Naive B cell (primary cell): ENCODE measurements around the gene PPP4C. TPM values are rescaled to one million over a fixed set of nuclear protein-coding genes. Genes with fewer than 3 reads are reported as not detected.
"Not testable (repeated sequence)": the region's sequence is repeated elsewhere in the genome, so short reads cannot be mapped to it uniquely, and the experiment has no call there.

Experiments
- ATAC-seq, 2 donors: fragments of 150-1000 bp; cut with Tn5 transposase; 2 replicates each; pipeline ENCODE4 v1.10.0; 2021; ENCODE audit warnings: low read depth in 2 of 2, mild to moderate bottlenecking in 2 of 2, moderate library complexity in 2 of 2
- DNase-seq: peaks from one replicate; pipeline ENCODE4 v3.0.0; 2022
- H3K27ac Mint-ChIP-seq, 6 donors: one replicate each; pipeline ENCODE4 v1.8.0; 2020 to 2022; ENCODE audit warnings: mild to moderate bottlenecking in 6 of 6, mixed read lengths in 6 of 6, moderate library complexity in 5 of 6, inconsistent platforms in 2 of 6
- H3K27me3 Mint-ChIP-seq, 3 donors: one replicate each; pipeline ENCODE4 v1.8.0; 2021 to 2022; ENCODE audit warnings: mixed read lengths in 3 of 3, mild to moderate bottlenecking in 1 of 3
- H3K36me3 Mint-ChIP-seq, 2 donors: one replicate each; pipeline ENCODE4 v1.8.0; 2020 to 2022; ENCODE audit warnings: mixed read lengths in 2 of 2, inconsistent platforms in 1 of 2, mild to moderate bottlenecking in 1 of 2
- H3K4me1 Mint-ChIP-seq, 3 donors: one replicate each; pipeline ENCODE4 v1.8.0; 2020 to 2022; ENCODE audit warnings: mixed read lengths in 3 of 3, inconsistent platforms in 1 of 3, mild to moderate bottlenecking in 1 of 3, moderate library complexity in 1 of 3
- H3K4me3 Mint-ChIP-seq, 8 donors: one replicate each; pipeline ENCODE4 v1.8.0; 2020 to 2022; ENCODE audit warnings: mild to moderate bottlenecking in 8 of 8, mixed read lengths in 8 of 8, moderate library complexity in 8 of 8, inconsistent platforms in 2 of 8
- H3K9me3 Mint-ChIP-seq, 7 donors: one replicate each; pipeline ENCODE4 v1.8.0; 2020 to 2022; ENCODE audit warnings: mixed read lengths in 7 of 7, mild to moderate bottlenecking in 5 of 7, inconsistent platforms in 2 of 7, moderate library complexity in 1 of 7
- polyA plus RNA-seq, 6 donors: library from polyadenylated mRNA; unstranded; fragments of 300-500 nt; fragmentation: Illumina TruSeq; gene quantifications; one replicate each; pipeline ENCODE4 v1.2.3, GENCODE V29; 2021; ENCODE audit warnings: low read depth in 6 of 6

Gene PPP4C
- polyA plus RNA-seq: 100 to 1,000 TPM; 180 to 273 (median 206) TPM

DNA sequence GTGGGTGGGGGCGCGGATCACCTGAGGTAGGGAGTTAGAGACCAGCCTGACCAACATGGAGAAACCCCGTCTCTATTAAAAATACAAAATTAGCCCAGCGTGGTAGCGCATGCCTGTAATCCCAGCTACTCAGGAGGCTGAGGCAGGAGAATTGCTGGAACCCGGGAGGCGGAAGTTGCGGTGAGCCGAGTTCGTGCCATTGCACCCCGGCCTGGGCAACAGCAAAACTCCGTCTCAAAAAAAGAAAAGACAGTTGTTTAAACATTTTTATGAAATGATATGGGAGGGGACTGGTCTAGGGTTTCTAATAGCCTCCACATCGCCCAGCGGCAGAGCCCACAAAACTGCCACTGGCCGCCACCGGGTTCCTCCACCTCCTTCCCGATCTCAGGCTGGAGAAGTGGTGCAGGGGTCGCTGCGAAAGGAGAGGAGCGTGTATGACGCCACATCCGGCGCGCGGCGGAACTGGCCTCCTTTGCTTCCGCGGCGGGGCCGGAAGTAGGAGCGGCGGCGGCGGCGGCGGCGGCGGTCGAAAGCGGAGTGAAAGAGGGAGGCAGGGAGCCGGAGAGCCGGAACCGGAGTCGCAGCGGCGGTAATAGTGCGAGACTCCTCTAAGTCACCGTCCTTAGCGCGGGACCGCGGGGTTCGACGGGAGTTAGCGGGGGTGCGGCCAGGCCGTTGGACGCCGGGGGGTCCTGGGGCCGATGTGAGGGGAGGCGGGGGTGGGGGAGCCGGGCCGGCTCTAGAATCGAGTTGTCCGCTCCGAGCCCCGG is at the start of gene PPP4C:
Gene PPP4C, plus strand, starts transcription at position 492 of the 773 bp plus-strand sequence. CDS start 384 bp downstream, outside the sequence.
- Mint-ChIP-seq H3K27me3 (no peaks in the 10 kb centered on the region), H3K36me3 (peaks cover 0 to 7% of the 10 kb centered on the region in 2 donors), H3K4me1 (peaks cover 27 to 41% (median 27%) of the 10 kb centered on the region in 3 donors), H3K9me3 (no peaks in the 10 kb centered on the region), H3K4me3 (peak within 1 kb of the TSS; percentile 86 to 99 (median 96)), H3K27ac (peak within 1 kb of the TSS; percentile 93 to 97 (median 96))
- peak; percentile 89 for DNase-seq
- ATAC-seq: peak; percentile 95 to 97

DNA sequence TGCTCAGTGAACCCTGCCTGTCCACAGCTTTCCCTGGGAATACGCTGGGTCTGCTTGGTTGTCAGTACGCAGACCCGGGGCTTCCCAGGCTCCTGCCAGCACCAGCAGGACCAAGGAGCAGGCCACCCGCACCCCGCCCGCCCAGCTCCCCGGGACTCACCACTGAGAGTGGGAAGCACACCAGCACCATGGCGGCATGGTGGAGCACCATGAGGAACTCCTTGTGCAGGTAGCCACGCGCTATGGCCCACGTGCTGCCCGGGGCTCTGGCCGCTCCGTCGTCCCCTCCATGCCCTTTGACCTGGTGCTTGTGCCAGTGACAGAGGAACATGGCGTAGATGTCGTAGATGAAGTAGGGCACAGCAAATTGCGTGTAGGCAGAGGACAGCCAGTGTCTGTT is 49.3 kb upstream of the PPP4C start:
- no peak overlapping the region for H3K27ac Mint-ChIP-seq
- no peak for DNase-seq
- H3K36me3 Mint-ChIP-seq: peaks cover 0 to 15% of the 10 kb centered on the region in 2 donors
- H3K4me1 Mint-ChIP-seq: peaks cover 8 to 28% (median 12%) of the 10 kb centered on the region in 3 donors
- no peak overlapping the region for H3K4me3 Mint-ChIP-seq
- peaks cover 0 to 1% (median 0%) of the 10 kb centered on the region in 7 donors for H3K9me3 Mint-ChIP-seq
- no peak for ATAC-seq
- H3K27me3 Mint-ChIP-seq: peaks cover 32 to 65% (median 50%) of the 10 kb centered on the region in 3 donors

DNA sequence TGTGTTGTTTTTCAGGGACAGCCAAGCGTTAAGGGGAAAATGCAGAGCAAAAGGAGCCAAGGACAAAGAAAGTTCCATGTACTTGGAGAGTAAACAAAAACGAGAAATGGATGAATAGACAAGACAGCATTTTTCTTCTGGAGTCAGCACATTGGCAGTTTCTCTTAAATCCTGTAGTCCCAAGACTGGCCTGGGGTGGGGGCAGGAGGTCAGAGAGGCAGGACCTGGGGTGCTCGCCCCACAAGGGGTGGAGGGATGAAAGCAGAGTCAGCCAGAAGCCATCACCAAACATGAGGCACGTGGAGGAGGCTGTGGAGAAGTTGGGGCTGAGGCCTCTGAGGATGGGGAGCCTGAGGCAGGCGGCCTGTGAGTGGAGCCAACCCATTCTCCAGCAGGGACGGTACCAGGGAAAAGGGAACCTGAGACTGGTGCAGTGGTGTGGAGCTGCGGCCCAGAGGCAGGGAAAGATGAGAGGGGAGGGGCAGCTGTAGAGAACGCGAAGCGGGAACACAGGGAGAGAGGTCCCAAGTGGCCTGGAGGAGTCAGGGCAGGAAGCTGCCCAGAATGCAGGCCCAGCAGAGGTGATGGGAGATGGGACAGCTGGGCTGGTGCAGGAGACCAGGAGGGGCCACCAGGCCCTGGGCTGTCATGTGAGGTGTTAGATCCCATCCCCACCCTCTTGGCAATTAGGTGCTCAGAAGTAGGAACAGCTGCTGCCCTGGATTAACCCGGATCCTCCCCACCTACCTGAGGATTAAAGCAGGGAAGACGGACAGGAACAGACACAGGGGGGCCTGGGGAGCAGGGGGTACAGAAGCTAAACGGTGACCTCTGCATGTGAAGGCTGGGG is 48.0 kb upstream of the PPP4C start:
- peaks cover 40 to 77% (median 61%) of the 10 kb centered on the region in 3 donors for H3K27me3 Mint-ChIP-seq
- peaks cover 0 to 1% (median 0%) of the 10 kb centered on the region in 7 donors for H3K9me3 Mint-ChIP-seq
- peaks cover 0 to 15% of the 10 kb centered on the region in 2 donors for H3K36me3 Mint-ChIP-seq
- ATAC-seq: no peak
- H3K4me1 Mint-ChIP-seq: peaks cover 9 to 32% (median 13%) of the 10 kb centered on the region in 3 donors
- no peak overlapping the region for H3K27ac Mint-ChIP-seq
- DNase-seq: no peak
- peak overlapping the region in 2 of 8 donors; percentile 22 to 35 for H3K4me3 Mint-ChIP-seq

DNA sequence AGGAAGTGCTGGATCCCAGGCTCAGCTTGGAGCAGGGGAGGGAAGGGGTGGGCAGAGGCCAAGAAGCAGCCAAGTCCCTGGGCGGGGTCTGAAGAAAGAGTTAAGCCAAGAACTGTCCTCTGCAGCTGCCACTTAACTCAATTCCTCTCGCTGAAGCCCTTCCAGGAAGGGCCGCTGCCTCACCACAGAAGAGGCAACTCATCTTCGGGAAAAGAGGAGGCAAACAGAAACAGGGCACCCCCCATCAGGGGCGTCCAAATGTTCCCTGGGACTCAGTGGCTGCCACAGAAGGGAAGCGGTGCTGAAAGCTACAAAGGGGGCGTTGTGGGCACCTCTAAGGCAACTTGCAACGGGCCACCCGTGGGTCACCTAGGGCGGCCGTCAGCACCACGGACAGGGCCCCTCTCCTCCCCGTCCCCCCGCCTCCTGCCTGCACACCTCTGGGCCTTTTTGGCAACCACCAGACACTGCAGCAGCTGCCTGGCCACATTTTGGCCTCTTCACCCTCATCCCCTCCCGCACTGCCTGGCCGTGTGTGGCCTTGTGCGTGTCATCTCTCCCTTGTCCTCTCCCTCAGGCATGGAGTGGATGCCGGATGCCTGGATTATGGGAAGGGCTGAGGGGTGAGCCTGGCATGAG is 47.2 kb upstream of the PPP4C start:
- Mint-ChIP-seq H3K9me3 (peaks cover 0 to 1% (median 0%) of the 10 kb centered on the region in 7 donors), H3K4me3 (no peak overlapping the region), H3K36me3 (peaks cover 0 to 15% of the 10 kb centered on the region in 2 donors), H3K27ac (no peak overlapping the region), H3K27me3 (peaks cover 44 to 74% (median 61%) of the 10 kb centered on the region in 3 donors), H3K4me1 (peaks cover 9 to 32% (median 13%) of the 10 kb centered on the region in 3 donors)
- ATAC-seq: peak; percentile 21 to 25
- no peak for DNase-seq

DNA sequence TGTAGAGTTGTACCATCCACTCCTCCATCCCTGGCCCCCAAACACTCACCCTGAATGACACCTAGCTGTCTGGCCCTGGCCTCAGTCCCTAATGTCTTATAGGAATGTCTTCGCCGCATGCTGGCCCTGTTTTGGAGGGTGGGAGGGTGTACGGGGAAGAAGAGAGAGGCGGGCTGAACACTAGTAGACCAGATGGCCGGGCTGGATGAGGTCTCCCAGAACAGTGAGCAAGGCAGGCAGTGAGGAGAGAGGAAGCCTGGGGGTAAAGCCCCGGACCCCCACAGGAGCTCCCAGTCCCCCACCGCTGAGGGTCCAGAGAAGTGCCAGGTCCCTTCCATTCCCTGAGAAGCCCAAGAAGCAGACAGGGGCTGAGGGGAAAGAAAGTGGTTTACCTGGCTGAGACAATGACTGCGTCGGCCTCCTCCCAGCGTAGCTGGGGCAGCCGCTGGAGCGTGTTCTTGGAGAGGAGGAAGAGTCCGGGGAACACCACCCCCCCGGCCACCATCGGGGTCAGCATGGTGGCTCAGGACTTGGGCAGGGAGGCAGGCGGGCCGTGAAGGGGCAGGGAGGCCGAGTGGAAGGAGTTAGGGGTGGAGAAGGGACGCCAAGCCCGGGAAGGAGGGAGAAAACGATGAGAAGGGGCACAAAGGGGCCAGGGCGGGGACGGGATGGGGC is 45.6 kb upstream of the PPP4C start:
- peaks cover 52 to 77% (median 71%) of the 10 kb centered on the region in 3 donors for H3K27me3 Mint-ChIP-seq
- peaks cover 0 to 15% of the 10 kb centered on the region in 2 donors for H3K36me3 Mint-ChIP-seq
- ATAC-seq (no peak), DNase-seq (no peak)
- H3K9me3 Mint-ChIP-seq: peaks cover 0 to 1% (median 0%) of the 10 kb centered on the region in 7 donors
- H3K4me3 Mint-ChIP-seq: peak overlapping the region in 4 of 8 donors; percentile 29 to 73 (median 54)
- H3K4me1 Mint-ChIP-seq: peaks cover 9 to 32% (median 13%) of the 10 kb centered on the region in 3 donors
- no peak overlapping the region for H3K27ac Mint-ChIP-seq

DNA sequence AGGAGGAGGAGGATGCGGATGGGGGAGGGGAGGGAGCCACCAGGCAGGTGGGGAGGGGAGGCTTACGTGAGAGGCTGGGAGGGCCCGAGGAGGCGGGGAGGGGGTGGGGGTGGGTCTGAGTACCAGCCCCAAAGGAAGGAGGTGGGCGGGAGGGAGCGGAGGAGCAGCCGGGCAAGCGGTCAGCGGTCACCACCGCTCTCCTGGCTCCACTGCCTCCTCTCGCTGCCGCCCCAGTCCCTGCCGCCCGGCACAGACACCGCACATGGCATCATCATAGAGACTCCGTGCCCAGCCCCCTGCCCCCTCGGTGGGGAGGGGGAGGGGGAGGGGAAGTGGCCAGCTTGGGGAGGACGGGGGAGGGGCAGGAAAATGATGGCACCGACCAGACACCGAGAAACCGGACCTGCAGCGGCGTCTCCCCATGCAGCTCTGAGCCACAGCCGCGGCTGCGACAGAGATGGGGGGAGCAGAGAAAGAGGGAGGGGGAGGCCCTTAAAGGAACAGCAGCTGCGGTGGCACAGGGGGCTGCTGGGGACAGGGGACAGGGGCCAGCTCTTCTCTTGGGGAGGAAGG is 44.9 kb upstream of the PPP4C start, which contains the start of gene TLCD3B:
Gene TLCD3B, minus strand, starts transcription at position 431 of the 573 bp plus-strand sequence. CDS start 744 bp downstream, outside the sequence.
- peaks cover 52 to 79% (median 78%) of the 10 kb centered on the region in 3 donors for H3K27me3 Mint-ChIP-seq
- ATAC-seq (peak; percentile 18 to 32), DNase-seq (no peak)
- peak within 1 kb of the TSS in 7 of 8 donors; percentile 25 to 73 (median 53) for H3K4me3 Mint-ChIP-seq
- H3K27ac Mint-ChIP-seq: no peak within 1 kb of the TSS
- H3K36me3 Mint-ChIP-seq: peaks cover 0 to 15% of the 10 kb centered on the region in 2 donors
- peaks cover 0 to 1% (median 0%) of the 10 kb centered on the region in 7 donors for H3K9me3 Mint-ChIP-seq
- peaks cover 9 to 32% (median 13%) of the 10 kb centered on the region in 3 donors for H3K4me1 Mint-ChIP-seq

DNA sequence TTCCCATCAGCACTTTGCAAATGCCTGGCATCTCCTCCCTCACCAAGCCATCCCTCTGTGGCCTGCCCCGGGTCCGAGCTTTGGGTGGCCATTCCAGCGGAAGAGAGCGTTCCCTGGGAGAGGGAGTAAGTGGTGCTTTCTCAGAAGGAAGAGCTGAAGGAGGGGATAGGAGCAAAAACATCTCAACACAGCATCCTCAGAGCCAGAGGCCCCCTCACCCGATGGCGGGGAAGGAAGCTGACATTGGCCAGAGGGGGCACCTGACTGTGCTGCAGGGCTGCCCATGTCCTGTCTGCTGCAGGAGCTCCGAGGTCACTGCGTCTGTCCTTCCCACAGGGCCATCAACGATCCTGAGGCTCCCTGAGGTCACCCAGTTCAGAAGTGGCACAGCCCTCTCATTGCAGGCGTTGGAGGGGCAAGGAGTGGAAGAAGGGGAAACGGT is 44.3 kb upstream of the PPP4C start:
- Mint-ChIP-seq H3K9me3 (peaks cover 0 to 1% (median 0%) of the 10 kb centered on the region in 7 donors), H3K4me1 (peaks cover 9 to 32% (median 13%) of the 10 kb centered on the region in 3 donors), H3K27me3 (peaks cover 51 to 76% (median 75%) of the 10 kb centered on the region in 3 donors), H3K36me3 (peaks cover 0 to 15% of the 10 kb centered on the region in 2 donors), H3K27ac (no peak overlapping the region), H3K4me3 (peak overlapping the region in 3 of 8 donors; percentile 18 to 57 (median 25))
- ATAC-seq: no peak
- no peak for DNase-seq

DNA sequence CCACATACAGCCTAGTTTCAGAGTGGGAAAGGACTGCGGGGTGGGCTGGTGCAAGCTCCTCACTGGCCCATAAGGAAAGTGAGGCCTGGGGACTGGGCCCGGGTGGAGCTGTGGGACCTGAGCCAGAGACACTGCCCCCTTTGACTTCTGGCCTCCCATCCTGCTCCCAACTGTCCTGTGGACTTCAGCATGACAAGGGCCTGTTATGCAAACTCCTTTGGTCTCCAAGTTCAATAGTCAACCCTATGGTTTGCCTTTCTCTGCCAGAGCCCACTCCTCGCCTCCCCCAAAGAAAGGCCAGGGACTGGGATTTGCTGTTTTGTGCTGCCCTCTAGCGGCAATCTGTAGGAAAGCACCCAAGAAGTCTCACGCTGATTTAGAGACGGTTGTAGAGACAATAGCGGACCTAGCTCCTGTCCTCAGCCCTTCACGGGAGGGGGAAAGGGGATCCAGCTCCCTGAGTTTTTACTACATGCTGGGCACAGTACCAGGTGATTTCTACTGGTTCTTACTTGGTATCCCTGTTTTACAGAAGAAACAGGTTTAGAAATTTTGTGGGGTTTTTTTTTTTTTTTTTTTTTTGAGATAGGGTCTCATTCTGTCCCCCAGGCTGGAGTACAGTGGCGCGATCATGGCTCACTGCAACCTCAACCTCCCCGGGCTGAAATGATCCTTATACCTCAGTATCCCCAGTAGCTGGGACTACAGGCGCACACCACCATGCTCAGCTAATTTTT is 43.5 kb upstream of the PPP4C start:
- DNase-seq: peak; percentile 62
- Mint-ChIP-seq H3K4me1 (peaks cover 9 to 32% (median 13%) of the 10 kb centered on the region in 3 donors), H3K36me3 (peaks cover 0 to 10% of the 10 kb centered on the region in 2 donors), H3K4me3 (peak overlapping the region in 2 of 8 donors; percentile 36 to 53), H3K27ac (no peak overlapping the region), H3K9me3 (peaks cover 0 to 1% (median 0%) of the 10 kb centered on the region in 7 donors), H3K27me3 (peaks cover 44 to 69% (median 67%) of the 10 kb centered on the region in 3 donors)
- ATAC-seq: peak; percentile 58 to 70

DNA sequence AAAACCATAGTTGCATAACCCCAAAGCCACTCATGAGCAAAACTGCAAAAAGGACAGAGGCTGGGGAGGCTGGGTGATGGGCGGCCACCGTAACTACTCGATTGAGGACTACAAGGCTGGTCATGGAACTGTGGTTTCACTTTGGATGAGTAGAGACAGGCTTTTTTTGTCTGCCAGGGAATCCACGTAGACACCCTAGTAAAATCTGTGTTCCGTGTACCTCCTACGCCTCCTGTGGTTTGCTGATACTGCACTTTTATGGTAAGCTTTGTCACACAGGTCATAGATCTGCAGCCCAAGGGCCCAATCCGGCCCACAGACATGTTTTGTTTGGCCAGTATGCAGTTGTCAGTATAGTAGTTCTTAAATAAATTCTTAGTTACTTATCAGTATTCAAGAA is 42.5 kb upstream of the PPP4C start:
- Mint-ChIP-seq H3K36me3 (no peaks in the 10 kb centered on the region), H3K4me3 (no peak overlapping the region), H3K4me1 (peaks cover 9 to 27% (median 13%) of the 10 kb centered on the region in 3 donors), H3K27me3 (peaks cover 35 to 58% (median 57%) of the 10 kb centered on the region in 3 donors), H3K9me3 (peaks cover 0 to 1% (median 0%) of the 10 kb centered on the region in 7 donors), H3K27ac (no peak overlapping the region)
- DNase-seq: no peak
- ATAC-seq: no peak

DNA sequence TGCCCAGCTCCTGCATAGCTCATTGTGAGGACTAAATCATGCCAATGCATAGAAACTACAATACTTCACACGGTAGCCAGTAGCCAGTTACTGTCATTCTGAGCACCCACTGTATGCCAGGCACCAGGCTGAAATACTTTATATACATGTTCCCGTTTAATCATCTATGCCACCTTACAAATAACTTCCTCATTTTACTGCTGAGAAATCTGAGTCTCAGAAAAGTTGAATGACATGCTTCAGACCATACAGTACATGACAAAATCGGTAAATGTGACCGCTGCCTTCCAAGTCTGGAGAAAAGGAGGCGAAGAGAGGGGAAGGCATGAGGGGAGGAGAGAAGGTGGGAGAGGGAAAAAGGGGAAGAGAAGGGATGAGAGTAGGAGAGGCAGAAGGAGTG is 35.6 kb upstream of the PPP4C start:
- H3K27me3 Mint-ChIP-seq: peaks cover 0 to 12% (median 7%) of the 10 kb centered on the region in 3 donors
- H3K9me3 Mint-ChIP-seq: no peaks in the 10 kb centered on the region
- peaks cover 6 to 7% (median 6%) of the 10 kb centered on the region in 3 donors for H3K4me1 Mint-ChIP-seq
- no peaks in the 10 kb centered on the region for H3K36me3 Mint-ChIP-seq
- DNase-seq: peak; percentile 23
- peak; percentile 85 to 94 for ATAC-seq
- H3K4me3 Mint-ChIP-seq: peak overlapping the region in 4 of 8 donors; percentile 0 to 64 (median 28)
- peak overlapping the region in 2 of 6 donors; percentile 54 to 77 for H3K27ac Mint-ChIP-seq

DNA sequence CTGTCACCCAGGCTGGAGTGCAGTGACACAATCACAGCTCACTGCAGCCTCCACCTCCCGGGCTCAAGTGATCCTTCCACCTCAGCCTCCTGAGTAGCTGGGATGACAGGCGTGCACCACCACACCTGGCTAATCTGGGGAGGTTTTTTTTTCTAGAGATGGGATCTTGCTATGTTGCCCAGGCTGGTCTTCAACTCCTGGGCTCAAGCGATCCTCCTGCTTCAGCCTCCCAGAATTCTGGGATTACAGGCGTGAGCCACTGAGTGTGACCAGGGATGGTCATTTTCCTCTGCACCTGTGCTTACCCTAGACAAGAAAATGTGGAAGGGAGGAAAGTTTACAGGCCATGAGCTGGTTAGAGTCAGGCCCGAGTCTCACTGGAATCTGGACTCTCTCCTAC is 35.1 kb upstream of the PPP4C start:
- H3K36me3 Mint-ChIP-seq, H3K27ac Mint-ChIP-seq, H3K9me3 Mint-ChIP-seq, DNase-seq, ATAC-seq, H3K4me1 Mint-ChIP-seq: not testable (repeated sequence)
- H3K27me3 Mint-ChIP-seq: peaks cover 2 to 12% (median 3%) of the 10 kb centered on the region in 3 donors
- peak overlapping the region in 2 of 8 donors; percentile 0 to 35 for H3K4me3 Mint-ChIP-seq
